ENCODE measurements around the gene AHSG.
"Not testable (repeated sequence)": the region's sequence is repeated elsewhere in the genome, so short reads cannot be mapped to it uniquely, and the experiment has no call there.

AHSG gene, protein sequence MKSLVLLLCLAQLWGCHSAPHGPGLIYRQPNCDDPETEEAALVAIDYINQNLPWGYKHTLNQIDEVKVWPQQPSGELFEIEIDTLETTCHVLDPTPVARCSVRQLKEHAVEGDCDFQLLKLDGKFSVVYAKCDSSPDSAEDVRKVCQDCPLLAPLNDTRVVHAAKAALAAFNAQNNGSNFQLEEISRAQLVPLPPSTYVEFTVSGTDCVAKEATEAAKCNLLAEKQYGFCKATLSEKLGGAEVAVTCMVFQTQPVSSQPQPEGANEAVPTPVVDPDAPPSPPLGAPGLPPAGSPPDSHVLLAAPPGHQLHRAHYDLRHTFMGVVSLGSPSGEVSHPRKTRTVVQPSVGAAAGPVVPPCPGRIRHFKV

DNA sequence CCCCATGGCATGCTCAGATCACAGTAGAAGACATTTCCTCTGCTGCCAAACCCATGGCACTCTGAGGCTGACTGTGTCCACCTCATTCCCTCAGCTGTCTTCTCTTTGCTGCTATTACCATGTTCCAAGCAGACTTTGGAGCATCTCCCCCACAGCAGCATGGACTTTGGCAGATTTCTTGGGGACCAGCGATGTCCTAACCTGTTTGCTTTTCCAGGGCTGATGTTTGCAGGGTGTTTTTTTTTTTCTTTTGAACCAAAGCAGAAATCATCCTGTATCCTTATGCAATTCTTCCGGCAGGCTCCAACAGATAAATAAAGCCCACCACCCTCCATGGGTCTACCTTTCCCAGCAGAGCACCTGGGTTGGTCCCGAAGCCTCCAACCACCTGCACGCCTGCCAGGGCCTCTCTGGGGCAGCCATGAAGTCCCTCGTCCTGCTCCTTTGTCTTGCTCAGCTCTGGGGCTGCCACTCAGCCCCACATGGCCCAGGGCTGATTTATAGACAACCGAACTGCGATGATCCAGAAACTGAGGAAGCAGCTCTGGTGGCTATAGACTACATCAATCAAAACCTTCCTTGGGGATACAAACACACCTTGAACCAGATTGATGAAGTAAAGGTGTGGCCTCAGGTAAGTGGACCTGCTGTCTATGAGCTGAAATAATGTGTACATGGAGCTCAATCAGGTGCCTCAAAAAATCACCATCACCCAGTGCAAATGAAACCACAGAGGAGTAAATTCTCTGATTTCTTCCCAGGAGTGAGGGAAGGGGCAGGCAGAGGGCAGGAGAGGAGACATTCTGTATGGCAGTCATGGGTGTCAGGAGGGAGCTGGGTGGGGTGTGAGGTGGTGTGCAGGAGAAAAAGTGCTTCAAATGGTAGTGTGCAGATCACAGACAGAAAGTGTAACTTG is at the start of gene AHSG:
Gene AHSG, plus strand, starts transcription at position 340 of the 916 bp plus-strand sequence. Its CDS starts 82 bp downstream, at position 422.
- DNase-seq, result no peak

DNA sequence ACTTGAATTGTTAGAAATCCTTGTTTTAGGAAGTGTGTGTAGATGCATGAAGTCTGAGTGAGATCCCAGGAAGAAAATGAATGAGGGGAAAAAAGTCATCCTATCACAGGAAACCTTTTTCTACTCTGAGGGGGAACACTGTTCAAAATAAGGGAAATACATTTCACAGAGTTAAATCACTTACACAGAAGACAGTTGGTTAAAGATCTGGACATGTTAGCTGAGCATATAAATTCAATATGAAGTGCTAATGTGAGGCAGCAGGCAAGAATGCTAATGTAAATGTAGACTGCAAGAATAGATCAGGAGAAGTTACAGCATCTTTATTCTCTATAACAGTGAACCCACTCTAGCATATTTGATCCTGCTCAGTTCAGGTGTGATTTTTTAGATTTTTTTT is 48.3 kb upstream of the AHSG start:
- DNase-seq, result no peak

DNA sequence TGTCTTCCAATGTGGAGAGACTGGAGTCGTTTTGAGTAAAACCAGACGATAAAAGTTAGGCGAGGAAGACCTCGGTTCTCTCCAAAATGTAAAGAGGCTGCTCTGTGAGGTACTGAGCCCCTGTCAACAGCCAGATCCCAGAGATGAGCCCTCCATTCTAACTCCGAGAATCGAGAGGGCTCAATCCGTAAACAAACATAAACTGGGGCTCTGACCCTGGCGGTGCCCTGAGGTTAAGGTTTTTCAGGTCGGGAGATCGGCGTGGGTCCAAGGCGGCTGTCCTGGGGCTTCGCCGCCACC is 46.1 kb upstream of the AHSG start:
- no peak for DNase-seq

DNA sequence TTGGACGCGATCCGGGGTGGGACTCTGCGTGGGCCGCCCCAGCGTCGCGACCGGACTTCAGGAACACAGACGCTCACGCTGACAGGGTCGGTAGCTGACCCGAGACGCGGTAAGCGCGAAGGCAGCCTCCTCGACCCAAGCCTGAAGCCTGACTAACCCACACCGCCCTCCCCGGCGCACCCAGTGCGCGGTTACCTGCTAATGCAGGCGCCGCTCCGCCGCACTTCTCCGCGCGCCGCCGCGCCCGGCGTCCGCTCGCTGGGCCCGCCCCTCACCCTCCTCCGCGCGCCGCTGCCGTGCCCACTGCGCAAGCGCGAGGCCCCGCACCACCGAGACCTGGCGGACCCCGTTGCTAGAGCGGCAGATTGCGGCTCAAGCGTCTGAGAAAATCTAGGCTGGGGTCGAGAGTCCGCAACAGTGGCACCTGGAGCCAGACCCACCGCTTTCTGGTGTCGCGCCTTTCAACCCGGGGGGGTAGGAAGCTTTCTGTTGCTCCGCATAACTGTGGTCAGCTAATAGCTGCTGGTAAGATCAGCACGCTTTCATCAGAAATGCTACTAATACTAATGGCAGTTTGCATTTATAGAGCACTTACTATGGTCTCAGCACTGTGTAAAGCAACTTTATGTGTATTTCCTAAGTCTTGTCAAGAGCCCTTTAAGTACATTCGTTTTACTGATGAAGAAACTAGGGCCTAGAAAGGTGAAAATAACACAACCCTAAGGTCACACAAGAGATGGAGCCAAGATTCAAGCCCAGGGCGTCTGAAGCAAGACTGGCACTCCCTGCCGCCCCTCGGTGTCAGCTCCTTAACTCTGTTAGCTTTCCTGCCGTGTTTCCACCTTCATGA is 45.6 kb upstream of the AHSG start, which contains the start of gene TBCCD1:
Gene TBCCD1, minus strand, starts transcription at position 268 of the 850 bp plus-strand sequence. CDS start 3,010 bp downstream, outside the sequence.
- DNase-seq, result peak; percentile 96

DNA sequence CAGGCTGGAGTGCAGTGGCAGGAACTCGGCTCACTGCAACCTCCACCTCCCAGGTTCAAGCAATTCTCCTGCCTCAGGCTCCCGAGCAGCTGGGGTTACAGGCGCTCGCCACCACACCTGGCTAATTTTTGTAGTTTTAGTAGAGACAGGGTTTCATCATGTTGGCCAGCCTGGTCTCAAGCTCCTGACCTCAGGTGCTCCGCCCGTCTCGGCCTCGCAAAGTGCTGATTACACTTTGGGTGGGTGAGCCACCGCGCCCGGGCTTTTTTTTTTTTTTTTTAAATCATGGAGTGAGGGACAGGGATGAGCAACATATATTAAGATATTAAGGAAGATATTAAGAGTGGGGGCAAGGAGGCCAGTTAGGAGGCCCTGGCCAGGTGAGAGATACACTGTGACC is 43.5 kb upstream of the AHSG start:
- DNase-seq, result not testable (repeated sequence)

DNA sequence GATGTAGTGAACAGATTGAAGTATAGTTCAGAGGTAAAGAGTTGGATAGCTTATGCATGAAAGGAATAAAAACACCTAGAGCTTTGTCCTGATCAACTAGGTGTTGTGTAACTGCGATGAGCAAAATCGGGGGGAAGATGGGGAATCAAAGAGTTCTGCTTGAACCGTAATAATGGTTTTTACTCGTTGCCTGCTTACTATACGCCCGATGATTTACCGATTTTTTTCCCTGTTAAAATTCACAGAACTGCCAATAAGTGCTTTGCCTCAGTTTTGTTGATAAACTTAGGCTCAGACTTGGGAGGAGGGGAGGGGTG is 43.1 kb upstream of the AHSG start:
- DNase-seq, result no peak

DNA sequence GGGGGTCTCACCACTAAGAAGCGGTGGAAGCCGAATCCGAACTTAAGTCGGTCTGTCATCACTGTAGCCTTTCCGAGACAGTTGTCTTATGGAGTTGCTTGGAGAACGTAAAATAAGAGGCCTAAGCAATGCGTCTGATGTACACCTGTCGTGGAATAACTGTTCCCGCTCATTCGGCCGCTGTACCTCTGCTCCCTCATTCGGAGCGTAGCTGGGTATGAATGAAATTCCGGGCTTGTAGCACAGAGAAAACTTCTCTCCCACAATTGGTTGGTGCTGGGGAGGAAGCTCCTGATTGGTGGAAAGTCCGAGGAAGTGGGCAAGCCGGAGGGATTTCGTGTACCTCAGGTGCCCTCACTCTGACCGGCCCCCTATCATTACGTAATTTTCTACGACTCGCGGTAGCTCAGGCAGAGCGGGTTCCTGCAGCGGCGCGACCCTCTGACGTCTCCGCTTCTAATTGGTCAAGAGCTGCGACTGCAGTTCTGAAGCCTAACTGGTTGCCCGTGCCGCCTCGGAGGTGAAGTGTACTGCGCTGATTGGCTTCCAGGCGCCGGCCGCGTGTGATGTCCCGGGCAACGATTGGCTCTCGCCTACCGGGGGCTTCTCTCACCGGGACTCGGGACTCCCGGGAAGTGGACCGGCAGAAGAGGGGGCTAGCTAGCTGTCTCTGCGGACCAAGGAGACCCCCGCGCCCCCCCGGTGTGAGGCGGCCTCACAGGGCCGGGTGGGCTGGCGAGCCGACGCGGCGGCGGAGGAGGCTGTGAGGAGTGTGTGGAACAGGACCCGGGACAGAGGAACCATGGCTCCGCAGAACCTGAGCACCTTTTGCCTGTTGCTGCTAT is 42.5 kb upstream of the AHSG start, which contains the start of gene DNAJB11:
Gene DNAJB11, plus strand, starts transcription at position 625 of the 845 bp plus-strand sequence. Its CDS starts 178 bp downstream, at position 803.
- DNase-seq, result peak; percentile 100

DNA sequence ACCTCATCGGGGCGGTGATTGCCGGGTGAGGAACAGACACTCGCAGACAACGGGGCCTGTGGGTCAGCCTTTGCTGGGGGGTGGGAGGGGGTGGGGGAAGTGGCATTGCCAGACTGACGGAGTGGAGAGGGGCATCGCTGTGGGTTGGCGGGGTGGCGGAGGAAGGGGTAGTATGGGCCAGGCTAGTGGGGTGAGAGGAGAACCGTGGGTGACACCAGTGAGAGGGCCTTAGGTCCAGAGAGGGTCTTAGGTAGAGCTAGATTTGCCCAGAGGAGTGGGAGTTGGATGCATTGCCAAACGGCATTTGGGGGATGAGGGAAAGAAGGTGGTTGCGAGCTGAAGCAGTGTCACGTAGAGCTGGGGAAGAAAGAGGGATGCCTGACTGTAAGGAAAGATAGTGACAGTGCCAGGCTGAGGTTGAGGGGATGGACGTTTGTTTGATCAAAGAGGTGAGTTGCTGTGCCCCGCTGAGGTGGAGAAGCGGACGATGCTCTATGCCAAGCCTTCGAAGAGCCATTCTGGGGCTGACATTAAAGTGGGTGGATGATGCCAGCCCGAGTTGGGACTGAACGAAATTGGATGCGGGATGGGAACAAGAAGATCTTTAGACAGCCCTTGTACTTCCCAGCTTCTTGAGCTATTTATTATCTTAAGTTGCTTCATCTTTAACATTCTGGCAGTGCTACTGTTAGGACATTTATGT is 41.8 kb upstream of the AHSG start:
- DNase-seq, result no peak

DNA sequence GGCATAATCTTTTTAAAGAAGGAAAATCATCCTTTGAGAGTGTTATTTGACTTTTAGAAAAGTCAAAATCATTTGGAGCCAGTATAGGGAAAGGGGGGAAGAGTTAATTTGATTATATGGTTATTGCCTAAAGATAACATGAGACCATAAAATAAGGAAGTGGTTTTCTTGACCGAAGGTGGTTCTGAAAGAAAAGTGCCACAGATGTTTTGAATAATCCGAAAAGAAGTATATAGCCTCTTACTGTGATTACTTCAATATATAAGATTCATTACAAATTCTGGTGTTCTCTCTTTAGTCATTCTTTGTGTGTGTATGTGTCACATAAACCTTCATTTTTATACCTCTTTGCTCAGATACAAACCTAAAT is 41.2 kb upstream of the AHSG start:
- no peak for DNase-seq

DNA sequence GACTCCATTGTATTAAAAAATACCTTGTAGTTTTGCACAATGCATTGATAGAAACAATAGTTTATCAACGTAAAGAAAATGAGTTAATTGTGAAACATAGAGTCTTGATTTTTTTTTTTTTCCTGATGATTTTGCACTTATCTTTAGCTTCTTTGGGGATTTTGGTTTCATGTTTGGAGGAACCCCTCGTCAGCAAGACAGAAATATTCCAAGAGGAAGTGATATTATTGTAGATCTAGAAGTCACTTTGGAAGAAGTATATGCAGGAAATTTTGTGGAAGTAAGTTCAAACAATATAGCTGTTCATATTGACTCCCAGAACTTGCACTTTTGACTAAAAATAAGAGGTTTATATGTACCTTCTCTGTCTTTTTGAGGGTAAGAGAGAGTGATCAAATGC is 35.3 kb upstream of the AHSG start:
- no peak for DNase-seq

DNA sequence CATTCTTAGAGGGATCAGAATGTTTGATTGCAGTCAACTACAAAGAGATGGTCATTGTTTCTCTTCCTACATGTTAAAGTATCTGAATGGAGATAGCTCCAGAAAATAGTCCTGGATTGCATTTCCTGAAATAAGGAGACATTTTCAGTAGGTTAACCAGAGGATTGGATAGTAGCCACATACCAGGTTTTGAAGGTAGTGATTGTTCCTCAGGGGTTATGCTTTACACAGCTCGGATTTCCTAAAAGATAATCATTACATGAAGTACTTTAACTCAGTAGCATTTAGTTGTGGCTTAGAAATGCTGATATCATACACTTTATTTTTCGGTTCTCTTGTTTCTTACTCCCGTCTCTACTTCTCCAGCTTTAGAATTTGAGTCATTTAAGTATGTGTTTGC is 32.1 kb upstream of the AHSG start:
- no peak for DNase-seq

DNA sequence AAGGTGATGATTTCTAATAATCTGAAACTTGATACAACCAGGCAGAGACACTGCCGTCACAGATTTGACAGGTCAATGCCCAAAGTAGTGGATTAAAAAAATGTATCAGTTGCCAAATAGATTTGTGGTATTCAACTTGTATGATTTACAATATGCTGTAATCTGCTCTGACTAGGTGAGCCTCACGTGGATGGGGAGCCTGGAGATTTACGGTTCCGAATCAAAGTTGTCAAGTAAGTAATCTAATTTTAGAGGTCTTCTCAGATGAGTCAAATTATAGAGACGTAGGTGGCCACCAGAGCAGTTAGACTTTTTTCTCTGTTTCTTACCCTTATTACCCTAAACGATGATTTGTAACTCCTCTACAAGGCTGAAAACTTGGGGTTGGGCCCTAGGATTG is 30.3 kb upstream of the AHSG start:
- no peak for DNase-seq

DNA sequence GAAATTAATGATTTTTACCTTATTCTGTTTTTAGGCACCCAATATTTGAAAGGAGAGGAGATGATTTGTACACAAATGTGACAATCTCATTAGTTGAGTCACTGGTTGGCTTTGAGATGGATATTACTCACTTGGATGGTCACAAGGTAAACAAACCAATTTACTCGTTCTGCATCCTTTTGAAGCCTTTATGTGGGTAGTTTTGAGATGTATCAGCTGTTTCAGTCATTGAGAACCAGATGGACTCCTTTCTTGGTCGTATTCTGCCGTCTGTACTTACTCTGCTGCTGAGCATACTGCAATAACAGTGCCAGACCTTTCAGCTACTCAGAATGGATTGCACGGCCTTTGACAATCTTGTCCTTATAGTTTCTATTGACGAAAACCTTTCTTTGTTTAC is 29.0 kb upstream of the AHSG start:
- peak; percentile 29 for DNase-seq

DNA sequence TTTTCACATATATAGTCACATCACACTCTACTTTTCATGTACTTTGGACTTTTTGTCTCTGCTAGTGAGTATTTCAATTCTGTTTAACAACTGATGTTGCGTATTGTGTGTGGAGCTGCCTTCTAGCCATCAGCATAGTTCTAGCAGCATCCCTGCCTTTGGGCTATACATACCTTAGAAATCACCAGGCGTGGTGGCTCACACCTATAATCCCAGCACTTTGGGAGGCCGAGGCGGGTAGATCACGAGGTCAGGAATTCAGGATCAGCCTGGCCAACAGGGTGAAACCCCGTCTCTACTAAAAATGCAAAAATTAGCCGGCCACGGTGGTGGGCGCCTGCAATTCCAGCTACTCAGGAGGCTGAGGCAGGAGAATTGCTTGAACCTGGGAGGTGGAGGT is 26.6 kb upstream of the AHSG start:
- not testable (repeated sequence) for DNase-seq

DNA sequence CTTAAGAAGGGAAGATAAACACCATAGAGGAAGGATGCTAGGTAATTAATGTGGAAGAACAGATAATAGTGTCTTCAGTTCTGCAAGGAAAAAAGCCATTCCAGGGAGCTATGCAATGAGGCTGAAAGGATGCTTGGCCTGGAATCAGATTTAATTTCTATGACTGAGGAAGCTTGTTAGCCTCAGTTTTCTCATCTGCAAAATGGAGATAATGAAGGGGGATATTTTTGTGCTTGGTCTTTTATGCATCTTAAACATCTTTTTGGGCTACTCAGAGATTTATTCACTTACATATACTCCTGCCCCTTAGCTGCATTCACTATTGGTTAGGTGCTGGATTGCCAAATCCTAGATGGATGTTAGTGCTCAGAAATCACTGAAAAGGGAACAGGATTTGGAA is 25.7 kb upstream of the AHSG start:
- DNase-seq, result no peak

DNA sequence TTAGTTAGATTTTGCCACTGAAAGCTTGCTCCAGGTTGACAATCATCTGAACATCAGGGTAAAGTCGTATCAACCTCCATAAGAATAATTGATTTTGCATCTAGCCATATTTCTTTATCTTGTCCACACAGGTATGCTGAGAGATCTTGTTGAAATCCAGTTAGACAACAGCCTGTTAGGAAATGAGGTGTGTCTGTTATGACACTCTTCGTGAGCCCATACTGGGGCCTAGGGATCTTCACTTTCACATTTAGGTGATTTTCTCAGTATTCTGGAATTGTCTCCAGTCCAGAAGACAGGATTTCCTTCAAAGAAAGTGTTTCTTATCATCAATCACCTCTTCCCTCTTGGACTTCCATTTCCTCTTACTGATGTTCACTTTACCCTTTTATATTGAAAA is 24.2 kb upstream of the AHSG start:
- DNase-seq, result peak; percentile 39

DNA sequence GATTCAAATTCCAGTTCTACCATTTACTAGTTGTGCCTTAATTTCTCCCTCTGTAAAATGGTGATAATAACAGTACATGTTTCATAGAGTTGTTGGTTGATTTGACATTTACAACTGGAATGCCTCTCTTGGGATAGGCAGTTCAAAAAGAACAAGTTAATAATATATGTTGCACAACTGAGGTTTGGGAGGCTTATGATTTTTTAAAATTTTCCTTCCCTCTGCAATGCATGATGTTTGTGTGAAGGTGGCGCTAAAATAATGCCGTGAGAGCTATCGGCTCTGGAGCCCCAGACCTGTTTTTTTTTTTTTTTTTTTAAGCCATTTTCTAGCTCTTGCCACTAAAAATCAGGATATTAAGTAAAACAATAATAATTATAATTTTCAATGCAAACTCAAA is 23.7 kb upstream of the AHSG start:
- DNase-seq, result no peak

DNA sequence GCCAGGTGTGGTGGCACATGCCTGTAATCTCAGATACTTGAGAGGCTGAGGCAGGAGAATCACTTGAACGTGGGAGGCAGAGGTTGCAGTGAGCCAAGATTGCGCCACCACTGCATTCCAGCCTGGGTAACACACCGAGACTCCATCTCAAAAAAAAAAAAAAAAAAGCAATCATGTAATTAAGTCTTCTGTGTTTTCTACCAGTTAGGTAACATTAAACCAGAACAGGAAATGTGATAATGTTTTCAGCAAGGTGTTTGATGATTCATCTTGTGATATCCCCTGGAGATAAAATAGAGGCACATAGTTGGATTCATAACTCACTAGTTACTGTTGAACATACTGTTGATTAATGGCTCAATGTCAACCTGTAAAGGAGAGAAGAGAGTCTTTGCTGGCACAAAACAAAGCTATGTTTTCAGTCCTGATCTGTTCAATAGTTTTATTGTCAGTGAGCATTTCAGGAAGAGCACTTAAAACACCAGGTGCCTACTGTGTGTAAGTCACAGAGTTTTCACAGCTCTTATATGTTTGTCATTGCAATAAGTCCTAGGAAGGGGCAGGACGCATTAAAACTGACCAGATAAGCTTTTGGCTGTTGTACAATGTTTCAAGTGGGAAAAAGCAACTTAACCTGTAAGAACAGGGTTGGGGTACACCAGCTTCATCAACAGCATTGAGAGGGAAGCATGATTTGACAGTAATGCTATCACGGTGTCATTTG is 22.8 kb upstream of the AHSG start:
- peak; percentile 25 for DNase-seq

DNA sequence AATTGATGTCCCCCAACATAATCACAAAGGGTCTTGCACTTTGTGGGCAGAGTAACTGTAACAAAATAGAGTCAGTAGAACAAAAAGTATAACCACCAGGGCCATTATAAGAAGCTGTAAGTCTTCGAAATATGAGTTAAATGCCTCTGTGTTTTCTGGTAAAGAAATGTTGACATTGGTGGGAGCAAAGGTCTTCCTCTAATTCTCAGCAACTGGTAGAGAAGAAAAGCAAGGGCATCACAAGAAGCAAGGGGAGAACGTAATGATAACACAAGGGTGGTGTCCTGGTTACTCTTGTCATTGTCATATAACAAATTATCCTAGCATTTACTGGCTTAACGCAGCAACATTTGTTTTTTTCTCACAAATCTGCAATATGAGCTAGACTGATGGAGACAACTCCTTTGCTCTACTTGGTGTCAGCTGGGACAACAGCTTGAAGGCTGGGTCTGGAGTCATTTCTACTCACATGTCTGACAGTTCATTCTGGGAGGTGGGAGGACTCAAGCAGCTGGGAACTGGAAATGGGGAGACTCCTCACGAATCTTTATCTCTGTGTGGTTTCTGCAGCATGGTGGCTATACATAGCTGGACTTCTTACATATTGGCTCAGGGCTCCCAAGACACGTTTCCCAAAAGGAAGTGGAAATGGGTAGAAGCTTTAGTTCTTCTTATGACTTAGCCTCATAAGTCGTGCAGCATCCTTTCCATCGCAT is 22.1 kb upstream of the AHSG start:
- DNase-seq, result no peak

DNA sequence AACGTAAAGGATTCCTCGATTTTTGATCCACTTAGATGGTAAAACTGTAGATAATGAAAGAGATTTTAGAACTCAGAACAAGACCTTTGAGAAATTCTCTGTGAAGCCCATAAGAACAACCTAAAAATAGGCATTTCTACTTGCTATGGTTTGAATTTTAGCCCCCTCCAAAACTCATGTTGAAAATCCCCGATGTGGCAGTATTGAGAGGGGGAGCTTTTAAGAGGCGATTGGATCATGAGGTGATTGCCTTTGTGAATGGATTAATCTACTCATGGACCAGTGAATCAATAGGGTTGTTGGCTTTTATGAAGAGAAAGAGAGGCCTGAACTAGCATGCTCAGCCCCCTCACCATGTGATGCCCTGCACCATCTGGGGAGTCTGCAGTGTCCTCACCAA is 20.2 kb upstream of the AHSG start:
- DNase-seq, result no peak
